ENCODE data around the gene EPG5.
"Not testable (repeated sequence)": the region's sequence is repeated elsewhere in the genome, so short reads cannot be mapped to it uniquely, and the experiment has no call there.

Gene EPG5

GRCh38 chr18:45830917-45831316 lies 136.2 kb downstream of the EPG5 start:
- no peaks in the 10 kb centered on the region for H4K20me1 ChIP-seq (ENCODE audit: insufficient read depth, low read length)
- H3K4me2 ChIP-seq (ENCODE audit: insufficient read depth, low read length): no peak overlapping the region
- peaks cover 29% of the 10 kb centered on the region for H3K4me1 ChIP-seq (ENCODE audit: insufficient read depth, low read length)
- H2AFZ ChIP-seq (ENCODE audit: low read depth, low read length): no peak overlapping the region
- H3K4me3 ChIP-seq (ENCODE audit: low read depth in 1 of 2, low read length in 2 of 2): no peak overlapping the region
- no peak overlapping the region for H3K27ac ChIP-seq (ENCODE audit: low read length)
- DNase-seq: no peak
- no peaks in the 10 kb centered on the region for H3K36me3 ChIP-seq (ENCODE audit: insufficient read depth, low read length)
- H3K27me3 ChIP-seq (ENCODE audit: insufficient read depth, low read length, poor library complexity): no peaks in the 10 kb centered on the region
- no peaks in the 10 kb centered on the region for H3K79me2 ChIP-seq (ENCODE audit: insufficient read depth, low read length)
- ATAC-seq (ENCODE audit: insufficient read depth, low read depth): no peak
- no peak for TF ChIP-seq CTCF (IDR thresholded peaks at IDR 0.05; ENCODE audit: borderline replicate concordance, extremely low read depth, low read length, poor library complexity, severe bottlenecking)
- TF ChIP-seq EZH2 (IDR thresholded peaks at IDR 0.05; ENCODE audit: borderline replicate concordance, low read depth, low read length, severe bottlenecking): no peak
- H3K9me3 ChIP-seq (ENCODE audit: insufficient read depth, low read length, severe bottlenecking): no peaks in the 10 kb centered on the region
- no peak overlapping the region for H3K9ac ChIP-seq (ENCODE audit: low read depth, low read length)

GRCh38 chr18:45829855-45830254 lies 137.3 kb downstream of the EPG5 start:
- DNase-seq (no peak), ATAC-seq (ENCODE audit: insufficient read depth, low read depth) (no peak)
- Histone ChIP-seq H3K27me3 (ENCODE audit: insufficient read depth, low read length, poor library complexity) (no peaks in the 10 kb centered on the region), H3K4me3 (ENCODE audit: low read depth in 1 of 2, low read length in 2 of 2) (no peak overlapping the region), H4K20me1 (ENCODE audit: insufficient read depth, low read length) (no peaks in the 10 kb centered on the region), H3K9ac (ENCODE audit: low read depth, low read length) (no peak overlapping the region), H3K9me3 (ENCODE audit: insufficient read depth, low read length, severe bottlenecking) (no peaks in the 10 kb centered on the region), H3K36me3 (ENCODE audit: insufficient read depth, low read length) (no peaks in the 10 kb centered on the region), H3K79me2 (ENCODE audit: insufficient read depth, low read length) (no peaks in the 10 kb centered on the region), H3K4me1 (ENCODE audit: insufficient read depth, low read length) (peaks cover 37% of the 10 kb centered on the region), H3K4me2 (ENCODE audit: insufficient read depth, low read length) (no peak overlapping the region), H3K27ac (ENCODE audit: low read length) (no peak overlapping the region), H2AFZ (ENCODE audit: low read depth, low read length) (no peak overlapping the region)
- TF ChIP-seq EZH2 (IDR thresholded peaks at IDR 0.05; ENCODE audit: borderline replicate concordance, low read depth, low read length, severe bottlenecking) (no peak), CTCF (IDR thresholded peaks at IDR 0.05; ENCODE audit: borderline replicate concordance, extremely low read depth, low read length, poor library complexity, severe bottlenecking) (no peak)

- Histone ChIP-seq H3K27ac (ENCODE audit: low read length) (peak overlapping the region; percentile 88), H3K4me2 (ENCODE audit: insufficient read depth, low read length) (no peak overlapping the region), H3K27me3 (ENCODE audit: insufficient read depth, low read length, poor library complexity) (no peaks in the 10 kb centered on the region), H3K9me3 (ENCODE audit: insufficient read depth, low read length, severe bottlenecking) (no peaks in the 10 kb centered on the region), H3K36me3 (ENCODE audit: insufficient read depth, low read length) (no peaks in the 10 kb centered on the region), H3K79me2 (ENCODE audit: insufficient read depth, low read length) (no peaks in the 10 kb centered on the region), H4K20me1 (ENCODE audit: insufficient read depth, low read length) (no peaks in the 10 kb centered on the region), H3K4me3 (ENCODE audit: low read depth in 1 of 2, low read length in 2 of 2) (no peak overlapping the region), H3K4me1 (ENCODE audit: insufficient read depth, low read length) (peaks cover 37% of the 10 kb centered on the region), H2AFZ (ENCODE audit: low read depth, low read length) (0 out of 2 replicates have a peak overlapping the region, but pooled peaks have one; percentile 69), H3K9ac (ENCODE audit: low read depth, low read length) (no peak overlapping the region)
- no peak for TF ChIP-seq CTCF (IDR thresholded peaks at IDR 0.05; ENCODE audit: borderline replicate concordance, extremely low read depth, low read length, poor library complexity, severe bottlenecking)
- no peak for TF ChIP-seq EZH2 (IDR thresholded peaks at IDR 0.05; ENCODE audit: borderline replicate concordance, low read depth, low read length, severe bottlenecking)
- ATAC-seq (ENCODE audit: insufficient read depth, low read depth): no peak
- DNase-seq: peak; percentile 7
Measured at GRCh38 chr18:45828917-45829811, 138.0 kb downstream of the EPG5 start.

- not testable (repeated sequence) for H3K79me2 ChIP-seq (ENCODE audit: insufficient read depth, low read length); H3K4me2 ChIP-seq (ENCODE audit: insufficient read depth, low read length); H3K36me3 ChIP-seq (ENCODE audit: insufficient read depth, low read length); H2AFZ ChIP-seq (ENCODE audit: low read depth, low read length); H3K9me3 ChIP-seq (ENCODE audit: insufficient read depth, low read length, severe bottlenecking); ATAC-seq (ENCODE audit: insufficient read depth, low read depth); H3K9ac ChIP-seq (ENCODE audit: low read depth, low read length); H3K4me3 ChIP-seq (ENCODE audit: low read depth in 1 of 2, low read length in 2 of 2); H3K27me3 ChIP-seq (ENCODE audit: insufficient read depth, low read length, poor library complexity); H4K20me1 ChIP-seq (ENCODE audit: insufficient read depth, low read length)
- Histone ChIP-seq H3K27ac (ENCODE audit: low read length) (peak overlapping the region; percentile 18; the same call in 1 of the 2 replicates), H3K4me1 (ENCODE audit: insufficient read depth, low read length) (peaks cover 37% of the 10 kb centered on the region)
- DNase-seq: peak; percentile 2
Measured at GRCh38 chr18:45826716-45827115, 140.4 kb downstream of the EPG5 start.

All from DND-41 (cell line).